ENCODE measurements around the gene PDE3B.
A peak's percentile ranks its signal among the peaks of the same experiment; 100 is the strongest.

GRCh38 chr11:14907411-14908213 is 264.0 kb downstream of the PDE3B start:
- TF ChIP-seq POLR2A (IDR thresholded peaks at IDR 0.05) (no peak), CTCF (IDR thresholded peaks at IDR 0.05) (peak; percentile 64 to 71 (median 67))

All from testis (tissue), 2 donors.